GM12874 (cell line): Measurements from ENCODE around the gene SPECC1L.

Experiments used
- CTCF ChIP-seq: IDR thresholded peaks from 2 replicates; pipeline ENCODE4 v1.5.1; 2011; ENCODE audit warnings: low read depth, mild to moderate bottlenecking, control low read depth, low read length, moderate library complexity; ENCODE audit not compliant: insufficient read depth

Gene SPECC1L

GRCh38 chr22:24436553-24436952, 165.9 kb downstream of the SPECC1L start:
- no peak for TF ChIP-seq CTCF

DNA sequence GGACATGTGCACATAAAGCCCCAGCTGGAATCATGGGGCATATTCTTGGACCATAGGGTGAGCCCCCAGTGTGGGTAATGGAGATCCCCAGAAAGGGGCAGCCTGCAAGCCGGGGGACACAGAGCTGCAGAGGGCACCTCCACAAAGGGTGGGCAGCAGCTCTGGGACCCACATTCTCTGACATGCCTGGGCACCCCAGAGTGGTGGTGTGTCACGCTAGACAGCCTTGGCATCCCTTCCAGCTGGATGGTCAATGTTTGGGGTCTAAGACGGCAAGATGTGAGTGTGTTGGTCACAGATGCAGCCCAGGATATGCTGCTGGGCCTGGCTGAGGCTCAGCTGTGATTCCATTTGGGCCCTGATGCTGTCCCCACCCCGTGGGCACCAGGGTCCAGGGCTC, 166.5 kb downstream of the SPECC1L start:
- TF ChIP-seq CTCF, result no peak

DNA sequence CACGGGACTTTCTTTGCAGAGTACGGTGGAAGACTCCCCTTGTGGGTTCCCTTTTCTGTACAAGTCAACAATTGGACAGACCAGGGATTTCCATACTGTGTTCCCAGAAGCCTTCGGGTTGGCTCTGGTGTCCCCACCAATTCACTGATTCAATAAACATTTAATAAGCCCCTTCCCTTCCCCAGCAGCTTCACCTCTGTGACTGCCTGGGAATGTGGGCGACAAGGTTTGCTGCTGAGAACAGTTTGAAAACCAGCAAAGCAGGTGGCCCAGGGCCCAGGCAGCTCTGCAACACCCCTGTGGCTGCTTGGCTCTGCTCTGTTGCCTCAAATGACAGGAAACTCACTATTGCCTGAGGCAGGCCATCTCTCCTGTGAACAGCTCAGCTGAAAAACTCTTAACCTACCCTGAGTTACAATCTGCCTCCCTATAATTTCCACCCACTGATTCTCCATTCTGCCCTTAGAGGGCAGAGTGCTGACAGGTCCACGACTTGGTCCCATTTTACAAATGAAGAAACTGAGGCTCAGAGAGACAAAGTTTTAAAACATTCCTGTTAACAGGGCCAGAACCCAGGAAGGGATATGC, 167.2 kb downstream of the SPECC1L start:
- peak; percentile 33; the same call in 1 of the 2 replicates for TF ChIP-seq CTCF

DNA sequence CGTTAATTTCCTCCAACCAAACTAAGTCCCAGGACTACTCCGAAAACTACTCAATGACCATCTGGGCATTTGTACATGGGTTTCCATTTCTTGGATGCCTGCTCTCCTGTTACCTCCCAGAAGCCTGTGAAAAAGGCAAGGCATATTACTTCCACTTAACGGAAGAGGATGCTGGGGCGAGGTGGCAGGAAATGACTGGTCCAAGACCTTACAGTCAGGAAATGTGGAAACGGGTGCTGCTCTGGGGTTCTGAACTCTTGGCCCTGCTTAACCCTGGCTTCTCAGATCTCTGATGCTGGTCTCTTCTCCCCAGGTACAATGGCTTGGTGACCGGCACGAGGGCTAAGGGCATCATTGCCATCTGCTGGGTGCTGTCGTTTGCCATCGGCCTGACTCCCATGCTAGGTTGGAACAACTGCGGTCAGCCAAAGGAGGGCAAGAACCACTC, 169.7 kb downstream of the SPECC1L start:
- TF ChIP-seq CTCF, result no peak

DNA sequence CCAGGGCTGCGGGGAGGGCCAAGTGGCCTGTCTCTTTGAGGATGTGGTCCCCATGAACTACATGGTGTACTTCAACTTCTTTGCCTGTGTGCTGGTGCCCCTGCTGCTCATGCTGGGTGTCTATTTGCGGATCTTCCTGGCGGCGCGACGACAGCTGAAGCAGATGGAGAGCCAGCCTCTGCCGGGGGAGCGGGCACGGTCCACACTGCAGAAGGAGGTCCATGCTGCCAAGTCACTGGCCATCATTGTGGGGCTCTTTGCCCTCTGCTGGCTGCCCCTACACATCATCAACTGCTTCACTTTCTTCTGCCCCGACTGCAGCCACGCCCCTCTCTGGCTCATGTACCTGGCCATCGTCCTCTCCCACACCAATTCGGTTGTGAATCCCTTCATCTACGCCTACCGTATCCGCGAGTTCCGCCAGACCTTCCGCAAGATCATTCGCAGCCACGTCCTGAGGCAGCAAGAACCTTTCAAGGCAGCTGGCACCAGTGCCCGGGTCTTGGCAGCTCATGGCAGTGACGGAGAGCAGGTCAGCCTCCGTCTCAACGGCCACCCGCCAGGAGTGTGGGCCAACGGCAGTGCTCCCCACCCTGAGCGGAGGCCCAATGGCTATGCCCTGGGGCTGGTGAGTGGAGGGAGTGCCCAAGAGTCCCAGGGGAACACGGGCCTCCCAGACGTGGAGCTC, 170.2 kb downstream of the SPECC1L start:
- TF ChIP-seq CTCF, result no peak

DNA sequence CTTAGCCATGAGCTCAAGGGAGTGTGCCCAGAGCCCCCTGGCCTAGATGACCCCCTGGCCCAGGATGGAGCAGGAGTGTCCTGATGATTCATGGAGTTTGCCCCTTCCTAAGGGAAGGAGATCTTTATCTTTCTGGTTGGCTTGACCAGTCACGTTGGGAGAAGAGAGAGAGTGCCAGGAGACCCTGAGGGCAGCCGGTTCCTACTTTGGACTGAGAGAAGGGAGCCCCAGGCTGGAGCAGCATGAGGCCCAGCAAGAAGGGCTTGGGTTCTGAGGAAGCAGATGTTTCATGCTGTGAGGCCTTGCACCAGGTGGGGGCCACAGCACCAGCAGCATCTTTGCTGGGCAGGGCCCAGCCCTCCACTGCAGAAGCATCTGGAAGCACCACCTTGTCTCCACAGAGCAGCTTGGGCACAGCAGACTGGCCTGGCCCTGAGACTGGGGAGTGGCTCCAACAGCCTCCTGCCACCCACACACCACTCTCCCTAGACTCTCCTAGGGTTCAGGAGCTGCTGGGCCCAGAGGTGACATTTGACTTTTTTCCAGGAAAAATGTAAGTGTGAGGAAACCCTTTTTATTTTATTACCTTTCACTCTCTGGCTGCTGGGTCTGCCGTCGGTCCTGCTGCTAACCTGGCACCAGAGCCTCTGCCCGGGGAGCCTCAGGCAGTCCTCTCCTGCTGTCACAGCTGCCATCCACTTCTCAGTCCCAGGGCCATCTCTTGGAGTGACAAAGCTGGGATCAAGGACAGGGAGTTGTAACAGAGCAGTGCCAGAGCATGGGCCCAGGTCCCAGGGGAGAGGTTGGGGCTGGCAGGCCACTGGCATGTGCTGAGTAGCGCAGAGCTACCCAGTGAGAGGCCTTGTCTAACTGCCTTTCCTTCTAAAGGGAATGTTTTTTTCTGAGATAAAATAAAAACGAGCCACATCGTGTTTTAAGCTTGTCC, 171.0 kb downstream of the SPECC1L start:
- TF ChIP-seq CTCF, result no peak

- TF ChIP-seq CTCF, result no peak
Measured at GRCh38 chr22:24442352-24442744, 171.7 kb downstream of the SPECC1L start.
